Panc1 (cell line): Measurements from ENCODE around the gene DCUN1D3.

Source experiments
- POLR2AphosphoS5 ChIP-seq: IDR thresholded peaks from 2 replicates; pipeline ENCODE4 v1.6.1; 2012; ENCODE audit warnings: mild to moderate bottlenecking, low read depth, low read length, moderate library complexity
- TF ChIP-seq, protein P1 (sequence below): fragments of 450-650 bp; IDR thresholded peaks from 2 replicates; pipeline ENCODE4 v1.5.1; 2017; ENCODE audit warnings: mild to moderate bottlenecking
- TF ChIP-seq, protein P2 (sequence below), 2 experiments: IDR thresholded peaks; 2 replicates each; pipeline ENCODE4 v1.6.1; 2011 to 2012; ENCODE audit warnings: low read depth in 2 of 2, control low read depth in 1 of 2, low read length in 1 of 2, mild to moderate bottlenecking in 1 of 2, moderate library complexity in 1 of 2; ENCODE audit not compliant: insufficient read depth in 1 of 2

DNA sequence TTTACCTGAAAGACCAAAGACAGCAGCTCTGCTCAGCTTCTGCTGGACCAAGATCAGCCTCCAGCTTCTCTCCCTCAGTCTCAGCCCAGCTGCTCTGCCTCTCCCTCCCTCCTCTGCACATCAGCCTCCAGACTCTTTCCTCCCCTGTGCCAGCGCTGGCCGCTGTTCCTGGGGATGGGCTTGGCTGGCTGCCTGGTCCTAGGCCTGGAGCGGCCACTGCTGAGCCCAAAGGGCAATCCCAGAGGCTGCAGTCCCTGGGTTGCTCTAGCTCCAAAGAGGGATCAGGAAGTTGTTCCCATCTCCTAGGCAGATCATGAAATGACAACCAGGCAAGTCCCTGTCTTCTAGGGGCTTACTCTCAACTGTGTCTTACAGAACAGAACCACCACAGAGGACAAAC lies 31.3 kb downstream of the DCUN1D3 start:
- TF ChIP-seq, protein P1, sequence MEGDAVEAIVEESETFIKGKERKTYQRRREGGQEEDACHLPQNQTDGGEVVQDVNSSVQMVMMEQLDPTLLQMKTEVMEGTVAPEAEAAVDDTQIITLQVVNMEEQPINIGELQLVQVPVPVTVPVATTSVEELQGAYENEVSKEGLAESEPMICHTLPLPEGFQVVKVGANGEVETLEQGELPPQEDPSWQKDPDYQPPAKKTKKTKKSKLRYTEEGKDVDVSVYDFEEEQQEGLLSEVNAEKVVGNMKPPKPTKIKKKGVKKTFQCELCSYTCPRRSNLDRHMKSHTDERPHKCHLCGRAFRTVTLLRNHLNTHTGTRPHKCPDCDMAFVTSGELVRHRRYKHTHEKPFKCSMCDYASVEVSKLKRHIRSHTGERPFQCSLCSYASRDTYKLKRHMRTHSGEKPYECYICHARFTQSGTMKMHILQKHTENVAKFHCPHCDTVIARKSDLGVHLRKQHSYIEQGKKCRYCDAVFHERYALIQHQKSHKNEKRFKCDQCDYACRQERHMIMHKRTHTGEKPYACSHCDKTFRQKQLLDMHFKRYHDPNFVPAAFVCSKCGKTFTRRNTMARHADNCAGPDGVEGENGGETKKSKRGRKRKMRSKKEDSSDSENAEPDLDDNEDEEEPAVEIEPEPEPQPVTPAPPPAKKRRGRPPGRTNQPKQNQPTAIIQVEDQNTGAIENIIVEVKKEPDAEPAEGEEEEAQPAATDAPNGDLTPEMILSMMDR: no peak
- TF ChIP-seq, protein P2, sequence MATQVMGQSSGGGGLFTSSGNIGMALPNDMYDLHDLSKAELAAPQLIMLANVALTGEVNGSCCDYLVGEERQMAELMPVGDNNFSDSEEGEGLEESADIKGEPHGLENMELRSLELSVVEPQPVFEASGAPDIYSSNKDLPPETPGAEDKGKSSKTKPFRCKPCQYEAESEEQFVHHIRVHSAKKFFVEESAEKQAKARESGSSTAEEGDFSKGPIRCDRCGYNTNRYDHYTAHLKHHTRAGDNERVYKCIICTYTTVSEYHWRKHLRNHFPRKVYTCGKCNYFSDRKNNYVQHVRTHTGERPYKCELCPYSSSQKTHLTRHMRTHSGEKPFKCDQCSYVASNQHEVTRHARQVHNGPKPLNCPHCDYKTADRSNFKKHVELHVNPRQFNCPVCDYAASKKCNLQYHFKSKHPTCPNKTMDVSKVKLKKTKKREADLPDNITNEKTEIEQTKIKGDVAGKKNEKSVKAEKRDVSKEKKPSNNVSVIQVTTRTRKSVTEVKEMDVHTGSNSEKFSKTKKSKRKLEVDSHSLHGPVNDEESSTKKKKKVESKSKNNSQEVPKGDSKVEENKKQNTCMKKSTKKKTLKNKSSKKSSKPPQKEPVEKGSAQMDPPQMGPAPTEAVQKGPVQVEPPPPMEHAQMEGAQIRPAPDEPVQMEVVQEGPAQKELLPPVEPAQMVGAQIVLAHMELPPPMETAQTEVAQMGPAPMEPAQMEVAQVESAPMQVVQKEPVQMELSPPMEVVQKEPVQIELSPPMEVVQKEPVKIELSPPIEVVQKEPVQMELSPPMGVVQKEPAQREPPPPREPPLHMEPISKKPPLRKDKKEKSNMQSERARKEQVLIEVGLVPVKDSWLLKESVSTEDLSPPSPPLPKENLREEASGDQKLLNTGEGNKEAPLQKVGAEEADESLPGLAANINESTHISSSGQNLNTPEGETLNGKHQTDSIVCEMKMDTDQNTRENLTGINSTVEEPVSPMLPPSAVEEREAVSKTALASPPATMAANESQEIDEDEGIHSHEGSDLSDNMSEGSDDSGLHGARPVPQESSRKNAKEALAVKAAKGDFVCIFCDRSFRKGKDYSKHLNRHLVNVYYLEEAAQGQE (IDR thresholded peaks at IDR 0.05; ENCODE audit: insufficient read depth in 1 of 2, low read depth in 2 of 2, low read length in 1 of 2): no peak
- TF ChIP-seq POLR2AphosphoS5: no peak
